SW480 (cell line): ENCODE results near the gene HIRIP3.

Experiments
- DNase-seq: peaks from one replicate; pipeline ENCODE4 v3.0.0-alpha.2; 2016; ENCODE audit warnings: low spot score

The HIRIP3 gene

DNA sequence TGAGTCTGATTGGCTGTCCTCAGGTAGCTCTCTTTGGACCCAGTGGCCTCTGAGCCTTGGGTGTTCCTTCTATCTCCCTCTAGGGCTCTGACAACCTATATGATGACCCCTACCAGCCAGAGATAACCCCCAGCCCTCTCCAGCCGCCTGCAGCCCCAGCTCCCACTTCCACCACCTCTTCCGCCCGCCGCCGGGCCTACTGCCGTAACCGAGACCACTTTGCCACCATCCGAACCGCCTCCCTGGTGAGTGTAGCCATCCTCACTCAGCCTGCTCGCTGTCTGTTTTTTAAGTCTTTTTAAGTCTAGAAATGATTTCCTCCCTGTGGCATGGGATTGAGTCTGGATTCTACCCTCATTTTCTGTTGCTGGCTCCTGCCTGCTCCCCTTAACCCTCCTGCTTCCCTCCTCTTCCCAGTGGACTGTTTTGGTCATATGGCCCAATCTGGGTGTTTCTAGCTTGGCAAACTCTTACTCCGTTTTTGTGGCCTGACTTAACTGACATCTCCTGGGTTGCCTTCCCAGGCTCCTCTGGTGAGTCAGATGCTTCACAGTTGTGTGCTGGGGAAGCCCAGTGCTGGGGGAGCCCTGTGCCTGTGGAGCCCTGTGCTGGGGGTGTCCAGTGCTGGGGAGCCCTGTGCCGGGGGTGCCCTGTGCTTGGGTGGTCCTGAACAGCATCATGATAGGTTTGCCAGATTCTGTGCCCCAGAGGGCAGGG is 11.8 kb downstream of the HIRIP3 start:
- no peak for DNase-seq

DNA sequence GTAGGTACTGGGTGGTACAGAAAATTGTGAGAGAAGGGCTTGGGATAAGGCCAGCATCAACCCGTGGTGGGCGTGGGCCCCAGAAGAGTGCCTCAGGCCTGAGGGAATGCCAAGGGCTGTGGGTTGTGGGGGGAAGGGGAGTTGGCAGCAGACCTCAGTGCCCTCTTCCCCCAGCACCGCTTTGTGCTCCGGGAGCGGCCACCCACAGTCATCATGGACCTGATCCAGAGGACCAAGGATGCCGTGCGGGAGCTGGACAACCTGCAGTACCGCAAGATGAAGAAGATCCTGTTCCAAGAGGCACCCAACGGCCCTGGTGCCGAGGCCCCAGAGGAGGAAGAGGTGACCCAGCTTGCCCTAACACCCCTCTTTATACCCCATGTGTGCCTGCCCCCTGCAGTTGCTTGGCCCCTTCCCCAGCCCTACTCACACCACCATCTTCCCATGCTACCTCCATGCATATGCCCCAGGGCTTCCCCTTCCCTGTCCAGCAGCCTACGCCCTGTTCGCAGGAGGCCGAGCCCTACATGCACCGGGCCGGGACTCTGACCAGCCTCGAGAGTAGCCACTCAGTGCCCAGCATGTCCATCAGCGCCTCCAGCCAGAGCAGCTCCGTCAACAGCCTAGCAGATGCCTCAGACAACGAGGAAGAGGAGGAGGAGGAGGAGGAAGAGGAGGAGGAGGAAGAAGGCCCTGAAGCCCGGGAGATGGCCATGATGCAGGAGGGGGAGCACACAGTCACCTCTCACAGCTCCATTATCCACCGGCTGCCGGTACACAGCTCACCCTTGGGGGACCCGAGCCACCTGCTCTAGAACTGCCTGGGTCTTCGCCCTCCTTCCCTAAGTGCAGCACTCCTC is 12.6 kb downstream of the HIRIP3 start:
- no peak for DNase-seq

DNA sequence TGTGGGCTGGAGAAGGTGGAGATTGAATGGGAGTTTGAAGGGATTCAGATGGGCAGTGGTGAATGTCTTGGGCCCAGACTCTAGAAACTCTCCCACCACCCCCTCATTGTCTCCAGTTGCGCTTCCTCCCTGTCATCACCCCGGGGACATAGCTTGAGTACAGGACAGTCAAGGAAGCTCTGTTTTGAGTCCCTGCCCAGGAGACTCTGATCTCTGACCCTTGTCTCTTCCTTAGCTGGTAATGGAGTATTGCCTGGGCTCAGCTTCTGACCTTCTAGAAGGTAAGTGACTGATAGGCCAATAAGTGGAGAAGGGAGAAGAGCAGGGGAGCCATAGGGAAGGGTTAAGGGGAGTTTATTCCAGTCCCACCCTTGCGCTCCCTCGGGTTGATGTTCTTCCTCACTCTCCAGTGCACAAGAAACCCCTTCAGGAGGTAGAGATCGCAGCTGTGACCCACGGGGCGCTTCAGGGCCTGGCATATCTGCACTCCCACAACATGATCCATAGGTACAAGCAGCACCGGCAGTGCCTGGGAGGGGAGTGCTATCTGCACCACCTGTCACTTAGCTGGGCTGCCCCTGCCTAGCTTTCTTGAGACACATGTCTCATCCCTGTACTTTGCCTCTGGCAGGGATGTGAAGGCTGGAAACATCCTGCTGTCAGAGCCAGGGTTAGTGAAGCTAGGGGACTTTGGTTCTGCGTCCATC is 16.7 kb downstream of the HIRIP3 start:
- no peak for DNase-seq

DNA sequence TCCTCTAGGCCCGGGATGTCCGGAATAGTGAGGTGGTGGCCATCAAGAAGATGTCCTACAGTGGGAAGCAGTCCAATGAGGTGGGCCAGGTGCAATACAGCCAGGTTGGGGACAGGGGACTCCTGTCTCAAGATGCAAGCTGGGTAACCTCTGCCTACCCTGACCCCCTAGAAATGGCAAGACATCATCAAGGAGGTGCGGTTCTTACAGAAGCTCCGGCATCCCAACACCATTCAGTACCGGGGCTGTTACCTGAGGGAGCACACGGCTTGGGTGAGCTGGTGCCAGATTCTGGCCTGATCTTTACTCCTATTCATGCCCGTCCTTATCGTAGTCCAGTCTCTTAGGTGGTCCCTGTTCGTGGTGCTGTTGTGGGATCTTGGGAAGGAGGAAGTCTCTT is 17.3 kb downstream of the HIRIP3 start:
- DNase-seq, result no peak

DNA sequence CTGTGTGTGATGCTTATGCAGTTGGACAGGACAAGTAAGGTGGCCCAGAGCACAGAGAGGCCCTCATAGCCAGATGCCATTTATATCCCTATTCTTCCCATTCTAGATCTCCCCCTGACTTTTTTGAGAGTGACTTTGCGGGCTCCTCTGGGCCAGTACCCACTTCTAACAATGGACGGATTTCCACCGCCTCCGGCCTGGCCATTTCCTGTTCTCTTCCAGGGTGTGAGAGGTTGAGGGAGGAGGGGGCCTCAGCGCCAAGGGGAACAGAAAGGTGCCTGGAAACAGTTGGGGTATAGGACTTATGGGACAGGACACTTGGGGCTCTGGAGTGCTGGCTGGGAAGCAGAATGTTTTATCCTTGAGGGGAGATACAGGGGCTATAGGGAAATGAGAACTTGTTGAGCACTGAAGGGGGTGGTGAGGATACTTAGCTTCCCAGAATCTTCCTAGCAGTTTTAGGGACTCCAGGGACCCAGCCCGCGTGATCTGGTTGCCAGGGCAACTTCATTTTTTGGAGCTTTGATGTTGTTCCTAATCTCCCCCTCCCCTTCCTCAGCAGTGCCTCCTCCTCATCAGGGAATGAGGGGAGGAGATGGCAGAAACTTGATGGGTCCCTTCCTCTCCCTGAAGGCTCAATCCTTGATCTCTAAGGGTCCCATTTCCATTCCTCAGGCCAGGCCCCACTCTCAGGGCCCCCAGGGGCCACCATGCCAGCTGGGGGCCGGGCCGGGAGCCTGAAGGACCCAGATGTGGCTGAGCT is 18.2 kb downstream of the HIRIP3 start:
- DNase-seq, result no peak

DNA sequence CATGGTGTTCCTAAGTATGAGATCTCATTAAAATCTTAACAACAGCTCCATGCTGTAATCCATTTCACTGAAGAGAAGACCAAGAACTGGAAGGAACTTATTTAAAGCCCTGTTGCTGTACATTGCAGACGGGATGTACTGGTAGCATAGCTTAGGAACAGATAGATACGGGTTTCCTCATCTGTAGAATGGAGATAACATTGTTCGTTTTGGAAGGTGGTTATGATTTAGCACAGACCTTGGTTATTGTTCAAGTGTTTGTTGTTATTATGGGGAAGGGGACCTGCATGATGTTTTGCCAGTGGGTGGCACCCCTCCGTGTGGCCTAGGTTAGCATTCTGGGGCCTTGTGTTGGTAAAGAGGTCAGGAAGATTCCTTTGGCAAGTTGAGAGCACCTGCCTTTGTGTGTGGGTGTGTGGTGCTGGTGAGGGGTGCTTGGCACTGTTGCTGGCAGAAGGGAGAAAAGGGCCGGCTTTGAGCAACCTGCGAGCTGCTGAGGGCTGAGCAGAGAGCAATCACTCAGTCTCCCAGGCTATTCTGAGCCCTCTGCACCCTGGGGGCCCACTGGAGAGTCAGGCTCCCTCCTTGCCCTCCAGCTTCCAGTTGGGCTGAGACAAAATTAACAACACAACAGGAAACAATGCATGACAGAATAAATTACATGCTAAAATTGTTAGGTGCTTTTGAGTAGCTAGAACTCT is 19.5 kb downstream of the HIRIP3 start:
- DNase-seq, result no peak

DNA sequence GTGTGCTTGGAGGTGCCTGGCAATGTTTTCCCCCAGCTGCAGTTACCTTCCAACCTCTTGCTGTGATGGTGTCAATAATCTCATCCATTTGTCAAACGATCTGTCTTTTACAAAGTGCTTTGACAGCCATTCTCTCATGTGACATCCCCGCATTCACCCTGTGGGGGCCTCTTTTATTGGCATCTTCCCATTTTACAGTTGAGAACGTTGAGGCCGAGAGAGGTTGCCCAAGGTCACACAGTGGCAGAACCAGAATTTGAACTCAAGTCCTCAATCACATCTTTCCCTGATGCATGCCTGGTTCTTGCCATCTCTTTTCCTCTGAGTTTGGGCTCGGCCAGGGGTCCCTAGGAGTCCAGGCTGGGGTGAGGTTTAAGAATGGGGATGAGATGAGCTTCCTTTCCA is 20.3 kb downstream of the HIRIP3 start:
- DNase-seq, result no peak

DNA sequence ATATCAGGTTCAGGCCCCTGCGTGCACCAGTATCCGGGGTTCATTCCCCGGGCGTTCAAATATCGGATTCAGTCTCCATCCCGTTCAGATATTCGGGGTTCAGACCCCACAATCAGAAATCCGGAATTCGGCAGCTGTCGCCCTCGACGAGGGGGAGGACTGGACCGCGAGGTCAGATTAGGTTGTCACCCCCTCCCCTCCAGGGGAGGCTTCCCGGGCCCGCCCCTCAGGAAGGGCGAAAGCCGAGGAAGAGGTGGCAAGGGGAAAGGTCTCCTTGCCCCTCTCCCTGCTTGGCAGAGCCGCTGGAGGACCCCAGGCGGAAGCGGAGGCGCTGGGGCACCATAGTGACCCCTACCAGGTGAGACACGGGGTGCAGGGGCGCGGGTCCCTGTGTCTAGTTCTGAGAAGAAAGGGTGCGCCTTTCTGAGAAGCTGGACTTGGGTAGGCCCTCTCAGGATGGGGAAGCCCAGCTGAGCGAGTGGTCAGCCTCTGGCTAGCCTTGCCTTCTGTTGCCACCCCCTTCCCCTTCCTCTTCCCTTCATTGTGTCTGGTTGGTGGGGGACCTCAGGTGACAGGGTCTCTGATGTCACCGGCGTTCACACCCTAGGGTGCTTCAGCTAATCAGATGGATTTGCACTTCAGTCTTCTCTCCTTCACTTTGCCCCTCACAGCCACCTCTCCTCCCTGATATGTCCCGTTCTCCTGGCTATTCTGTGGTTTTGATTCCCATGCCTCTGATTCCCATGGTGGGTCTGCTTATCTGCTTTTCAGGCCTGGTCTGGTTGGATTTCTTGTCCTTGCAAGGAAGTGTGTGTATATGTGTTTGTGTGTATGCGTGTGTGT is 20.9 kb downstream of the HIRIP3 start:
- DNase-seq, result no peak

DNA sequence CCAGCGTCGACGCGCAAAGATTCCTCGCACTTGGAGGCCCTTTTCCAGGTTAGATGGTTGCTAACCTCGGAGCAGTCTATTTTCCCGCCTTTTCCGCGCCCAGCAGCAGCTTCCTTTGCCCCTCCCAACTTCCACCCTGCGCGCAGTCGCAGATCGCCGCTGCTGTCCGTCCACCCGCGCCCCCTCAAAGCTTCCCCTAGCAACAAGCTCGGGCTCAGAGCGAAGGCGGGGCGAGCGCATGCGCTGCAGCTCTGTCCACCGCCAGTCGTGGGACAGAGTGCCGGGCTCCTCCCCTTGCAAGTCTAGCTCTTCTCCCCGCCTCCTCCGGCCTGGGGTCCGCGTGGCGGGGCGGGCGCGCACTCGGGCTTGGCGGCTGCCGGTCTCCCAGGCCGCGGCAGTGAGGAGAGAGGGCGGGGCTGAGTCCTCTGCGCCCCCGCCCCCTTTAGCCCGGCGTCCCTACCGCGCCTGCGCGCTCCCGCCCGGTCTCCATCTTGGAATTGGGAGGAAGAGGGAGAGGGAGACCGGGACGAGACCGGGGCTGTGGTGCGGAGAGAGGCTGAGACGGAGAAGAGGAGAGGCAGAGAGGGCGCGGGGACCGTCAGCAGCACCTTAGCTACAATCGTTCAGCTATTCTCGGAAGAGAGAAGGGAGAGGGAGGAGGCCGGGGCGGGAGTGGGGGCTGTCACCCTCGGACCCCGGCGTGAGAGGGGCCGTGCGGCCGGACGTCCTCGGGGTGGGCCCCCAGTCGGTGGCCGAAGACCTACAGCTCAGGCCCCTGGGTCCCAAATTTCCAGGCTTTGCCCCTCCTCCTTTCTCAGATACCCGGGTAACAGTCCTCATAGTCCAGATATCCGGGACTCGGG is 21.8 kb downstream of the HIRIP3 start, which contains the start of gene TAOK2:
TSS of gene TAOK2 (plus strand) at position 485 of the 863 bp plus-strand sequence. CDS start 3,905 bp downstream, outside the sequence.
- peak; percentile 98 for DNase-seq

DNA sequence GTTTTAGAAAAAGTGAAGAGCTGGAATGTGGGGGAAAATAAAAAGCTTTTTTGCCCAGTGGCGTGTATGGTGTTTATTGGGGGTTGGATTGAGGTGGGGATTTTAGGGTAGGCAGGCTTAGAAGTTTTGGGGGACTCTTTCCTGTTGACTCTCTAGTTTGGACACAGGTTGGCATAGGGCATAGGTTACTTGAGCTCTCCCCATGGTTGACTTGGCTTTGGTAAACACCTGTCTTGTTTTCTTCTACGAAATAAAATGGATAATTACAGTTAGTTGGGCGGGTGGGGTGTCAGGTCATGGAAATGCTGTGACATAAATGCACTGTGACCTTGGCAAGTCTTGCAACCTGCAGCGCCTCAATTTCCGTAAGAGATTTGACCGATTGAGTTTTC is 22.4 kb downstream of the HIRIP3 start:
- no peak for DNase-seq

DNA sequence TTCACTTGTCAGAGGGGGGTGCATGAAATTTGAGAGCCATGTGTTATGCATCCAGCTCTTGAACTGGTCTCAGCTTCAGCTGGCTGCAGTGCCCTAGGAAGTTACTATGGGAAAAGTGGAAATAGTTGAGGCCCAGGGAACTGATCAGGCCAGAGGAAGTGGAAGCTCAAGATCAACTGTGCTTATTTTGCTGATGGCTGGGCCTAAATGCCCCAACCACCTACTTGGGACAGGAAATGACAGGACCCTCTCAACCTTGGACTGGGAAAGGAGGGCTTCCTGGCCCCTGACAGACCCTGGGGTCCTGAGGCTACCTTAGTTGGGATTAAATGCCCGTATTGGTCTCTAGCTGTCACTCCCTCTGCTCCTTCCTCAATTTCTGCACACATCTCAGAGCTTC is 22.9 kb downstream of the HIRIP3 start:
- DNase-seq, result no peak

DNA sequence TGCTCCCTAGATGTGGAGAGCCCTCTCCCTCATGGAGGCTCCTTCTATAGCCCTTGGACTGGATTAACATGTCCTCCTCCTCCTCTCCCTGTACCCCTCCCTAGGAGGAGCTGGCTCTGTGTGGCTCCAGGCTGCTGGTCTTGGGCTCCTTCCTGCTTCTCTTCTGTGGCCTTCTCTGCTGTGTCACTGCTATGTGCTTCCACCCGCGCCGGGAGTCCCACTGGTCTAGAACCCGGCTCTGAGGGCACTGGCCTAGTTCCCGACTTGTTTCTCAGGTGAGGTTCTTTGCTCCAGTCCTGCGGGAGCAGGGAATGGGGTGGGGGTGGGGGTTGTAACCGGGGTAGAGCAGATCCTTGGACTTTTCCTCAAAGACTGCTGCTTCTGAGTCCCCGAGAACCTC is 24.1 kb downstream of the HIRIP3 start:
- DNase-seq, result no peak

DNA sequence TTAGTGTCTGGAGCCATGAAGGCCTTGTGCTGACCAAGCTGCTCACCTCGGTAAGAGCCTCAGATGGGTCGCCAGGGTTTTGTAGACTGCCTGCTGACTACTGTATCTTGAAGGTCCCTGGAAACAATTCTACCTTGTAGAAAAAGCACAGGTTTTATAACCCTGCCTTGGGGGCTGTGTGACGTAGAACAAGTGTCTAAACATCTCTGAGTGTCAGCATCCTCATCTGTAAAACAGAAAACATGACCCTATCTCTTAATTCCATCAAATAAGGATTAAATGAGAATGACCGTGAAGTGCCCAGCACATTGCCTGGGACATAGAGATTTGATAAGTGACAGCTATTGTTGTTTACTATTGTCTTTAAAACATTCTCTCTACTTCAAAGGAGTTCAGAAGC is 27.2 kb downstream of the HIRIP3 start:
- DNase-seq, result no peak

DNA sequence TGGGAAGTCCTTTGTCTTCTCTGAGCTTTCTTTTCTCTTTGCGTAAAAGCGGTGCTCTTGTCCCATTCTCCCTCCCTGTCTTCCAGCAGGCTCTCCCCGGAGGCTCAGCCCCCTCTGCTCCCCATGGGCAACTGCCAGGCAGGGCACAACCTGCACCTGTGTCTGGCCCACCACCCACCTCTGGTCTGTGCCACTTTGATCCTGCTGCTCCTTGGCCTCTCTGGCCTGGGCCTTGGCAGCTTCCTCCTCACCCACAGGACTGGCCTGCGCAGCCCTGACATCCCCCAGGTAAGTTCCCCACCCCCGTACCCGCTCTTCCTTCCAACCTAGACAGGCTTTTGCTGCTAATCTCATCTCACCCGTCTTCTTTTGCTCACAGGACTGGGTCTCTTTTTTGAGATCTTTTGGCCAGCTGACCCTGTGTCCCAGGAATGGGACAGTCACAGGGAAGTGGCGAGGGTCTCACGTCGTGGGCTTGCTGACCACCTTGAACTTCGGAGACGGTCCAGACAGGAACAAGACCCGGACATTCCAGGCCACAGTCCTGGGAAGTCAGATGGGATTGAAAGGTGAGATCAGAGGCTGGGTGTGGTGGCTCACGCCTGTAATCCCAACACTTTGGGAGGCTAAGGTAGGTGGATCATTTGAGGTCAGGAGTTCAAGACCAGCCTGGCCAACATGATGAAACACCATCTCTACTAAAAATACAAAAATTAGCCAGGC is 32.2 kb downstream of the HIRIP3 start:
- DNase-seq, result no peak

DNA sequence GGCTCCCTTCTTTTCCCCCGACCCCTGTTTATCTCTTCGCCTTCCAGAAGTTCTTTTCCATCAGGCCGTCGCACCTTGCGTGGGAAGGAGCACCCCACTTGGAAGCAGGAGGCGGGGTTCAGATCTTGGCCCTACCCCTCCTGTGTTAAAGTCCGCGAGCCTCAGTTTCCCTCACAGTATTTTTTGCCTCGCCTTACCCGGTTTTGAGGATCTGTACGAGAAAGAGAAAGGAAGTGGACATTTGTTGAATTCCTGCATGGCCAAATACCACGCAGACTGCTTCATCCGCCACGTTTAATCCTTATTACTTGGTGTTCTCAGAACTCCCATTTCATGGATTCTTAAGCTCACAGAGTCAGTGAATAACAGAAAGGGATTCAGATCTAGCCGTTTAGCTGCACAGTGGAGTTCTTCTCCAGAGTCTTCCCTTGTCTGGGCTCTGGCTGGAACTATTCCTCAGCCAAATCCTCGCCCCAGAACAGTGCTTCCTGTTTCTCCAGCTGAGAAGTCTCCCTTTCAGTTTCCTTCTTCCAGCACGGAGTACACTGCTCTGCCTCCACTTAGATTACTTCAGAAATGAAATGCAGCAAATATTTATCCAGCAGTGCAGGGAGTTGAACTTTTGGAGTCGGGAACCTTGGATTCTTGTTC is 32.9 kb downstream of the HIRIP3 start:
- no peak for DNase-seq

DNA sequence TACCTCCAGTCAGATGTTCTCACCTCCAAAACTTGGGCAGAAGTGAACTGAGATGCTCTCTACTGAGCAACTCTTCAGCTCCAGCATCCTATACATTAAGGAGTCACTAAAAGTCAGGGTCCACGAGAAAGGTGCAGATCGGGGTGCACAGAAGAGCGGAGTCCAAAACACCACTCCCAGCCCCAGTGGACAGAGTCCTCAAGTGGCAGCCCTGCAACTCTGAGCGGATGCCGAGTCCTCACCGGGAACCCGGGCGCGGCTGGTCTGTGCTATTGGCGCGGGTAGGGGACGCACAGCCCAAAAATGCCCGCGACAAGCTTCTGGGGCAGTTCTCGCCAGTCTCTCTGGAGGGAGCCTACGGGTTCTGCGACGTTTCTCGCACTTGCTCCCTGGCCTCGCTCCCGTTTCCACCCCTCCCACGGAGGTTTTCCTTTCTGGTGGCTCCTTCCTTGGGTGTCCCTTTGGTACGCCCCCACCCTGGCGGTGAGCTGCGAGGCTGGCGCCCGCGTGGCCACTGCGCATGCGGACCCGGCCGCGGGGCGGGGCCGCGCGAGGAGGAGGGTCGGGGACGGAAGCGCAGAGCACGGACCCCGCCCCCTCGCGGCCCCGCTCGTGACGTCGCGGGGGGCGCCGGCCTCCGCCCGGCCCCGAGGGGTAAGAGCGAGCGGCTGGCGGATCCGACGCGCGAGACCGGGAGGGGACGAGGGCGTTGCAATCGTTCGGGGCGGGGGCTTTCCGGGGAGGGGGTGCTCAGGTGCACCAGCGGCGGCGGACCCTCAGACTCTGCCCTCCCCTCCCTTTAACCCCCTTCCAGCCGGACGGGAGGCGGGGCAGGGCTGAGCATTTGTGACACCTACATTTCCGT is 33.7 kb downstream of the HIRIP3 start, which contains the start of gene TMEM219:
TSS of gene TMEM219 (plus strand) at position 601 of the 865 bp plus-strand sequence. CDS start 1,065 bp downstream, outside the sequence.
- peak; percentile 78 for DNase-seq

DNA sequence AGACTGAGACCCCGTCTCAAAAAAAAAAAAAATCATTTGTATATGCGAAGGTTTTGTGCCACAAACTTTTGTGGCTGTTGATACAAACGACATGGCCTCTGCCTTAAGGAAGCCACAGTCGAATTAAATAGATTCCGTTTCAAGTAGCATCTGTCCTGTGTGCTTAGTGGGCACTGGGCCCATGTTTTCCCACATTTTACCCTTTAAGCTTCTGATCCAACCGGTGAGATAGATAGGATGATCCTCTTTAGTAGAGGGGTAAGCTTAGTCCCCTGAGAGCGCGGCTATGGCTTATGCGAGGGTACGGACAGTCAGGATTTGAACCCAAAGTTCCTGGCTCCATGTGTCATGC is 34.3 kb downstream of the HIRIP3 start:
- no peak for DNase-seq
